GM23338 (cell line): ENCODE measurements around the gene ATCAY. TPM values are rescaled to one million over a fixed set of nuclear protein-coding genes. Genes with fewer than 3 reads are reported as not detected.

ENCODE experiments used
- ATAC-seq: fragments of 200-7000 bp; cut with Tn5 transposase; 3 replicates; pipeline ENCODE4 v1.9.1; 2020
- DNase-seq: peaks from one replicate; pipeline ENCODE4 v3.0.0-alpha.2; 2015; ENCODE audit warnings: low spot score
- H2AFZ ChIP-seq: fragments of 200-600 bp; sonication (generic); 2 replicates; pipeline ENCODE4 v1.8.0; 2016; ENCODE audit warnings: antibody characterized with exemption, mild to moderate bottlenecking, moderate library complexity
- H3F3A ChIP-seq: fragments of 200-600 bp; sonication (generic); replicated peaks from 2 replicates; pipeline ENCODE4 v1.8.0; 2017; ENCODE audit warnings: antibody characterized with exemption, mixed run types, low read depth
- H3K27ac ChIP-seq: fragments of 200-600 bp; sonication (generic); 2 replicates; pipeline ENCODE4 v1.6.1; 2016; ENCODE audit warnings: low read depth
- H3K27me3 ChIP-seq: fragments of 200-600 bp; sonication (generic); 2 replicates; pipeline ENCODE4 v1.8.0; 2016; ENCODE audit warnings: mild to moderate bottlenecking, mixed run types, moderate library complexity; ENCODE audit not compliant: insufficient read depth
- H3K36me3 ChIP-seq: fragments of 200-600 bp; sonication (generic); 2 replicates; pipeline ENCODE4 v1.8.0; 2016; ENCODE audit warnings: mild to moderate bottlenecking; ENCODE audit not compliant: insufficient read depth
- H3K4me1 ChIP-seq: fragments of 200-600 bp; sonication (generic); 2 replicates; pipeline ENCODE4 v1.8.0; 2016; ENCODE audit warnings: mild to moderate bottlenecking, moderate library complexity; ENCODE audit not compliant: insufficient read depth
- H3K4me2 ChIP-seq: fragments of 200-600 bp; sonication (generic); 2 replicates; pipeline ENCODE4 v1.7.1; 2017; ENCODE audit warnings: mixed run types
- H3K4me3 ChIP-seq: fragments of 200-600 bp; sonication (generic); 2 replicates; pipeline ENCODE4 v1.6.1; 2016; ENCODE audit warnings: mixed run types
- H3K79me2 ChIP-seq: fragments of 200-600 bp; sonication (generic); replicated peaks from 2 replicates; pipeline ENCODE4 v1.8.0; 2017; ENCODE audit warnings: mild to moderate bottlenecking; ENCODE audit not compliant: insufficient read depth
- H3K9me2 ChIP-seq: fragments of 200-600 bp; sonication (generic); 2 replicates; pipeline ENCODE4 v1.8.0; 2017; ENCODE audit not compliant: insufficient read depth
- H4K20me1 ChIP-seq: fragments of 200-600 bp; sonication (generic); replicated peaks from 2 replicates; pipeline ENCODE4 v1.8.0; 2017; ENCODE audit warnings: mild to moderate bottlenecking; ENCODE audit not compliant: insufficient read depth
- H3K27ac Mint-ChIP-seq: 2 replicates; pipeline ENCODE4 v1.8.0; 2020; ENCODE audit warnings: inconsistent platforms, mild to moderate bottlenecking, moderate library complexity, mixed read lengths
- H3K27me3 Mint-ChIP-seq: 3 replicates; pipeline ENCODE4 v1.8.0; 2022; ENCODE audit warnings: low read depth, mild to moderate bottlenecking, moderate library complexity, mixed read lengths, inconsistent platforms; ENCODE audit not compliant: insufficient read depth, poor library complexity
- H3K36me3 Mint-ChIP-seq: 3 replicates; pipeline ENCODE4 v1.8.0; 2021; ENCODE audit warnings: low read depth, mild to moderate bottlenecking, inconsistent platforms, moderate library complexity, mixed read lengths
- H3K4me1 Mint-ChIP-seq: 3 replicates; pipeline ENCODE4 v1.8.0; 2020; ENCODE audit warnings: mild to moderate bottlenecking, inconsistent platforms, mixed read lengths
- H3K4me3 Mint-ChIP-seq: 3 replicates; pipeline ENCODE4 v1.8.0; 2021; ENCODE audit warnings: moderate library complexity, mild to moderate bottlenecking, inconsistent platforms, mixed read lengths
- H3K9me3 Mint-ChIP-seq: 3 replicates; pipeline ENCODE4 v1.8.0; 2020; ENCODE audit warnings: moderate library complexity, mild to moderate bottlenecking, inconsistent platforms, mixed read lengths
- CTCF ChIP-seq, 2 experiments: fragments of 200-600 bp in 1 of 2; sonication (generic) in 1 of 2; conservative IDR thresholded peaks; 2 replicates each; pipeline versions ENCODE4 v1.5.1 to v1.6.1; 2016 to 2017; ENCODE audit warnings: antibody characterized with exemption in 2 of 2, low read depth in 2 of 2, mild to moderate bottlenecking in 2 of 2, moderate library complexity in 1 of 2
- EZH2 ChIP-seq: fragments of 200-600 bp; sonication (generic); IDR thresholded peaks from one replicate; pipeline ENCODE4 v1.8.0; 2017; ENCODE audit warnings: antibody characterized with exemption, mild to moderate bottlenecking, low read depth; ENCODE audit not compliant: unreplicated experiment
- EZH2phosphoT487 ChIP-seq: fragments of 200-600 bp; sonication (generic); IDR thresholded peaks from one replicate; pipeline ENCODE4 v1.8.1; 2018; ENCODE audit warnings: antibody characterized with exemption; ENCODE audit not compliant: unreplicated experiment
- JUNB ChIP-seq: IDR thresholded peaks from one replicate; pipeline ENCODE4 v1.6.1; 2016; ENCODE audit warnings: antibody characterized with exemption; ENCODE audit not compliant: unreplicated experiment
- NANOG ChIP-seq: IDR thresholded peaks from 2 replicates; pipeline ENCODE4 v1.6.1; 2016; ENCODE audit warnings: antibody characterized with exemption, borderline replicate concordance
- POLR2AphosphoS5 ChIP-seq: IDR thresholded peaks from 2 replicates; pipeline ENCODE4 v1.6.1; 2016; ENCODE audit warnings: antibody characterized with exemption, low read depth
- STAT1 ChIP-seq: IDR thresholded peaks from one replicate; pipeline ENCODE4 v1.6.1; 2016; ENCODE audit warnings: antibody characterized with exemption; ENCODE audit not compliant: unreplicated experiment
- ZNF114 ChIP-seq: fragments of 250-450 bp; sonication (Bioruptor Pico); IDR thresholded peaks from 2 replicates; pipeline ENCODE4 v1.5.0; 2020; ENCODE audit warnings: mild to moderate bottlenecking, moderate library complexity
- ZNF331 ChIP-seq: fragments of 250-450 bp; sonication (Bioruptor Pico); IDR thresholded peaks from 2 replicates; pipeline ENCODE4 v1.5.0; 2020; ENCODE audit warnings: low read depth, mild to moderate bottlenecking, moderate library complexity
- polyA plus RNA-seq: library from polyadenylated mRNA; unstranded; fragments of >200 nt; fragmentation: Nextera tagmentation; extraction: Ambion mirVana; gene quantifications from 2 replicates; pipeline ENCODE4 v1.2.1, GENCODE V29; 2016
- total RNA-seq: library from RNA; depleted of rRNA; stranded (reverse); fragments of >200 nt; shearing (Covaris generic); gene quantifications from 2 replicates; pipeline ENCODE4 v1.2.3, GENCODE V29; 2014
- TF ChIP-seq, protein P1 (sequence below): IDR thresholded peaks from 2 replicates; pipeline ENCODE4 v1.6.1; 2016; ENCODE audit warnings: antibody characterized with exemption
- TF ChIP-seq, protein P2 (sequence below): fragments of 250-450 bp; sonication (Bioruptor Pico); IDR thresholded peaks from 2 replicates; pipeline ENCODE4 v1.5.0; 2020; ENCODE audit warnings: mild to moderate bottlenecking, moderate library complexity

ATCAY gene
- total and polyA plus RNA-seq, 2 experiments from 2014 or later = 16.9 to 45.7 TPM

DNA sequence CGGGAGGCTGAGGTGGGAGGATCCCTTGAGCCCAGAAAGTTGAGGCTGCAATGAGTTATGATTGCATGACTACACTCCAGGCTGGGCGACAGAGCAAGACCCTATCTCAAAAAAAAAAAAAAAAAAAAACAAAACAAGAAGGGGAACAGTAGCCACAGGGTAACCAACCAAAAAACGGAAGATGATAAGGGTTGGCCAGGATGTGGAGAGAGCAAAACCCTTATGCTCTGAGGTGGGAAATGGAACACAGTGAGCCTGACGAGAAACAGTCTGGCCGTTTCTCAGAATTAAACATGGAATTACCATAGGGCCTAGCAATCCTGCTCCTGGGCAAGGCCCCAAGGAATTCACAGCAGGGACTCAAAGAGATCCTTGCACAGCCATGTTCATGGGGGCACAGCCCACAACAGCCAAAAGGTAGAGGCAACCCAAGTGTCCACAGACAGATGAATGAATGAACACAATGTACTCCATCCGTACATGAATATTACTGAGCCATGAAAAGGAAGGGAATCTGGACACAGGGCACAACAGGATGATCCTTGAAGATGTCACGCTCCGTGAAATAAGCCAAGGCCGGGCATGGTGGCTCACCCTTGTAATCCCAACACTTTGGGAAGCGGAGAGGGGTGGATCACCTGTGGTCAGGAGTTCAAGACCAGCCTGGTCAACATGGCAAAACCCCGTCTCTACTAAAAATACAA is 63.7 kb downstream of the ATCAY start:
- H3K9me3 Mint-ChIP-seq = no peaks in the 10 kb centered on the region; the same call in 2 of the 3 replicates
- Histone ChIP-seq H3K27ac (no peak overlapping the region), H4K20me1 (no peaks in the 10 kb centered on the region), H3K4me2 (no peak overlapping the region), H3F3A (no peaks in the 10 kb centered on the region), H3K79me2 (no peaks in the 10 kb centered on the region), H3K4me3 (no peak overlapping the region), H3K27me3 (no peaks in the 10 kb centered on the region), H3K36me3 (no peaks in the 10 kb centered on the region; the same call in 1 of the 2 replicates), H3K4me1 (no peaks in the 10 kb centered on the region), H3K9me2 (no peaks in the 10 kb centered on the region), H2AFZ (no peak overlapping the region)
- no peak for TF ChIP-seq ZNF331 (CRISPR knock-in tag)
- TF ChIP-seq, protein P1, sequence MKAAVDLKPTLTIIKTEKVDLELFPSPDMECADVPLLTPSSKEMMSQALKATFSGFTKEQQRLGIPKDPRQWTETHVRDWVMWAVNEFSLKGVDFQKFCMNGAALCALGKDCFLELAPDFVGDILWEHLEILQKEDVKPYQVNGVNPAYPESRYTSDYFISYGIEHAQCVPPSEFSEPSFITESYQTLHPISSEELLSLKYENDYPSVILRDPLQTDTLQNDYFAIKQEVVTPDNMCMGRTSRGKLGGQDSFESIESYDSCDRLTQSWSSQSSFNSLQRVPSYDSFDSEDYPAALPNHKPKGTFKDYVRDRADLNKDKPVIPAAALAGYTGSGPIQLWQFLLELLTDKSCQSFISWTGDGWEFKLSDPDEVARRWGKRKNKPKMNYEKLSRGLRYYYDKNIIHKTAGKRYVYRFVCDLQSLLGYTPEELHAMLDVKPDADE = no peak
- TF ChIP-seq, protein P2, sequence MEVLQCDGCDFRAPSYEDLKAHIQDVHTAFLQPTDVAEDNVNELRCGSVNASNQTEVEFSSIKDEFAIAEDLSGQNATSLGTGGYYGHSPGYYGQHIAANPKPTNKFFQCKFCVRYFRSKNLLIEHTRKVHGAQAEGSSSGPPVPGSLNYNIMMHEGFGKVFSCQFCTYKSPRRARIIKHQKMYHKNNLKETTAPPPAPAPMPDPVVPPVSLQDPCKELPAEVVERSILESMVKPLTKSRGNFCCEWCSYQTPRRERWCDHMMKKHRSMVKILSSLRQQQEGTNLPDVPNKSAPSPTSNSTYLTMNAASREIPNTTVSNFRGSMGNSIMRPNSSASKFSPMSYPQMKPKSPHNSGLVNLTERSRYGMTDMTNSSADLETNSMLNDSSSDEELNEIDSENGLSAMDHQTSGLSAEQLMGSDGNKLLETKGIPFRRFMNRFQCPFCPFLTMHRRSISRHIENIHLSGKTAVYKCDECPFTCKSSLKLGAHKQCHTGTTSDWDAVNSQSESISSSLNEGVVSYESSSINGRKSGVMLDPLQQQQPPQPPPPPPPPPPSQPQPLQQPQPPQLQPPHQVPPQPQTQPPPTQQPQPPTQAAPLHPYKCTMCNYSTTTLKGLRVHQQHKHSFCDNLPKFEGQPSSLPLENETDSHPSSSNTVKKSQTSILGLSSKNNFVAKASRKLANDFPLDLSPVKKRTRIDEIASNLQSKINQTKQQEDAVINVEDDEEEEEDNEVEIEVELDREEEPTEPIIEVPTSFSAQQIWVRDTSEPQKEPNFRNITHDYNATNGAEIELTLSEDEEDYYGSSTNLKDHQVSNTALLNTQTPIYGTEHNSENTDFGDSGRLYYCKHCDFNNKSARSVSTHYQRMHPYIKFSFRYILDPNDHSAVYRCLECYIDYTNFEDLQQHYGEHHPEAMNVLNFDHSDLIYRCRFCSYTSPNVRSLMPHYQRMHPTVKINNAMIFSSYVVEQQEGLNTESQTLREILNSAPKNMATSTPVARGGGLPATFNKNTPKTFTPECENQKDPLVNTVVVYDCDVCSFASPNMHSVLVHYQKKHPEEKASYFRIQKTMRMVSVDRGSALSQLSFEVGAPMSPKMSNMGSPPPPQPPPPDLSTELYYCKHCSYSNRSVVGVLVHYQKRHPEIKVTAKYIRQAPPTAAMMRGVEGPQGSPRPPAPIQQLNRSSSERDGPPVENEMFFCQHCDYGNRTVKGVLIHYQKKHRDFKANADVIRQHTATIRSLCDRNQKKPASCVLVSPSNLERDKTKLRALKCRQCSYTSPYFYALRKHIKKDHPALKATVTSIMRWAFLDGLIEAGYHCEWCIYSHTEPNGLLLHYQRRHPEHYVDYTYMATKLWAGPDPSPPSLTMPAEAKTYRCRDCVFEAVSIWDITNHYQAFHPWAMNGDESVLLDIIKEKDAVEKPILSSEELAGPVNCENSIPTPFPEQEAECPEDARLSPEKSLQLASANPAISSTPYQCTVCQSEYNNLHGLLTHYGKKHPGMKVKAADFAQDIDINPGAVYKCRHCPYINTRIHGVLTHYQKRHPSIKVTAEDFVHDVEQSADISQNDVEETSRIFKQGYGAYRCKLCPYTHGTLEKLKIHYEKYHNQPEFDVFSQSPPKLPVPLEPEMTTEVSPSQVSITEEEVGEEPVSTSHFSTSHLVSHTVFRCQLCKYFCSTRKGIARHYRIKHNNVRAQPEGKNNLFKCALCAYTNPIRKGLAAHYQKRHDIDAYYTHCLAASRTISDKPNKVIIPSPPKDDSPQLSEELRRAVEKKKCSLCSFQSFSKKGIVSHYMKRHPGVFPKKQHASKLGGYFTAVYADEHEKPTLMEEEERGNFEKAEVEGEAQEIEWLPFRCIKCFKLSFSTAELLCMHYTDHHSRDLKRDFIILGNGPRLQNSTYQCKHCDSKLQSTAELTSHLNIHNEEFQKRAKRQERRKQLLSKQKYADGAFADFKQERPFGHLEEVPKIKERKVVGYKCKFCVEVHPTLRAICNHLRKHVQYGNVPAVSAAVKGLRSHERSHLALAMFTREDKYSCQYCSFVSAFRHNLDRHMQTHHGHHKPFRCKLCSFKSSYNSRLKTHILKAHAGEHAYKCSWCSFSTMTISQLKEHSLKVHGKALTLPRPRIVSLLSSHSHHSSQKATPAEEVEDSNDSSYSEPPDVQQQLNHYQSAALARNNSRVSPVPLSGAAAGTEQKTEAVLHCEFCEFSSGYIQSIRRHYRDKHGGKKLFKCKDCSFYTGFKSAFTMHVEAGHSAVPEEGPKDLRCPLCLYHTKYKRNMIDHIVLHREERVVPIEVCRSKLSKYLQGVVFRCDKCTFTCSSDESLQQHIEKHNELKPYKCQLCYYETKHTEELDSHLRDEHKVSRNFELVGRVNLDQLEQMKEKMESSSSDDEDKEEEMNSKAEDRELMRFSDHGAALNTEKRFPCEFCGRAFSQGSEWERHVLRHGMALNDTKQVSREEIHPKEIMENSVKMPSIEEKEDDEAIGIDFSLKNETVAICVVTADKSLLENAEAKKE (CRISPR knock-in tag) = no peak
- TF ChIP-seq EZH2 = no peak
- no peak for TF ChIP-seq JUNB
- no peak for TF ChIP-seq CTCF (conservative IDR thresholded peaks at IDR 0.05; ENCODE audit: low read depth in 2 of 2)
- no peak for TF ChIP-seq STAT1
- no peak for TF ChIP-seq EZH2phosphoT487
- no peak for TF ChIP-seq NANOG
- TF ChIP-seq POLR2AphosphoS5 = no peak
- no peak for TF ChIP-seq ZNF114
- no peak for DNase-seq
- ATAC-seq = no peak
- H3K36me3 Mint-ChIP-seq = peaks cover 34% of the 10 kb centered on the region
- H3K4me1 Mint-ChIP-seq = no peaks in the 10 kb centered on the region
- no peak overlapping the region; the same call in 2 of the 3 replicates for H3K4me3 Mint-ChIP-seq
- no peak overlapping the region for H3K27ac Mint-ChIP-seq
- H3K27me3 Mint-ChIP-seq = peaks cover 8% of the 10 kb centered on the region
